Cardiac fibroblast (primary cell): Measurements from ENCODE around the gene RPA1.

ENCODE experiments used
- DNase-seq, 2 donors: peaks; one replicate each; pipeline versions ENCODE4 v3.0.0 to v3.0.0-alpha.2; 2010; ENCODE audit warnings: low read depth in 2 of 2
- H3K4me3 ChIP-seq, 2 donors: replicated peaks in 1 of 2; 1 replicate in 1 of 2; 2 replicates in 1 of 2; pipeline ENCODE4 v1.5.1; 2011; ENCODE audit warnings: low read depth in 2 of 2, low read length in 2 of 2, mild to moderate bottlenecking in 2 of 2, moderate library complexity in 1 of 2
- CTCF ChIP-seq: IDR thresholded peaks from one replicate; pipeline ENCODE4 v1.5.1; 2011; ENCODE audit warnings: low read depth, mild to moderate bottlenecking, low read length, inconsistent platforms

Gene RPA1

GRCh38 chr17:1942666-1943435 is 113.0 kb downstream of the RPA1 start:
- no peak for DNase-seq
- no peak overlapping the region for H3K4me3 ChIP-seq
- TF ChIP-seq CTCF, result no peak

- H3K4me3 ChIP-seq, result no peak overlapping the region
- DNase-seq, result no peak
- no peak for TF ChIP-seq CTCF
These were observed 113.6 kb downstream of the RPA1 start for GRCh38 chr17:1943436-1943831.

- TF ChIP-seq CTCF, result no peak
- DNase-seq, result no peak
- no peak overlapping the region for H3K4me3 ChIP-seq
These were observed 115.8 kb downstream of the RPA1 start for GRCh38 chr17:1945621-1946020.

- TF ChIP-seq CTCF, result no peak
- no peak overlapping the region for H3K4me3 ChIP-seq
- DNase-seq, result no peak
These were observed 116.5 kb downstream of the RPA1 start for GRCh38 chr17:1946021-1946932.

GRCh38 chr17:1947229-1947742 is 117.5 kb downstream of the RPA1 start:
- TF ChIP-seq CTCF, result no peak
- no peak for DNase-seq
- H3K4me3 ChIP-seq, result no peak overlapping the region

GRCh38 chr17:1947743-1948516 is 118.1 kb downstream of the RPA1 start:
- DNase-seq, result no peak
- TF ChIP-seq CTCF, result no peak
- no peak overlapping the region for H3K4me3 ChIP-seq
